Measurements from ENCODE around the gene NRM.
A peak's percentile ranks its signal among the peaks of the same experiment; 100 is the strongest.
"Not testable (repeated sequence)": the region's sequence is repeated elsewhere in the genome, so short reads cannot be mapped to it uniquely, and the experiment has no call there.

NRM gene

DNA sequence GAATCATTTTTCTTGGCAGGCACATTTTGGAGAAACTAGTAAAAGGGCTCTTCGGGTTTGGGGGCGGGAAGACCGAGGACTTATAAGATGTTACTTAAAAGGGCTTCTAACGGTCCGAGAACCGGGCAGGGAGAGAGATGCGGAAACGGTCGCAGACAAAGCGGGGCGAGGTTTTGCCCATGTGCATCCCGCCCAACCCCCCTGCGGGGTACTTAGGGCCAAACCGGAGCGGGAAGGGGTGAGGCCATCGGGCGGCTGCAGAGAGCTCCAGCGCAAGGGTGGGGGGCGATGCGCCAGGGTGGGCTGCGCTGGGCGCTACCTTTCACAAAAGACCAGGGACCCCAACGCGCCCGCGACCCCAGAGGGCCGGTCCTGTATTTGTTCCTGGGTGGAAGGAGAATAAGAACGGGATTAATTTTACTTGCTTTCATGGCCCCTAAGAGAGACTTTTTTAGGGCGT lies 30.0 kb upstream of the NRM start:
- DNase-seq (ENCODE audit: low spot score) = peak; percentile 64

DNA sequence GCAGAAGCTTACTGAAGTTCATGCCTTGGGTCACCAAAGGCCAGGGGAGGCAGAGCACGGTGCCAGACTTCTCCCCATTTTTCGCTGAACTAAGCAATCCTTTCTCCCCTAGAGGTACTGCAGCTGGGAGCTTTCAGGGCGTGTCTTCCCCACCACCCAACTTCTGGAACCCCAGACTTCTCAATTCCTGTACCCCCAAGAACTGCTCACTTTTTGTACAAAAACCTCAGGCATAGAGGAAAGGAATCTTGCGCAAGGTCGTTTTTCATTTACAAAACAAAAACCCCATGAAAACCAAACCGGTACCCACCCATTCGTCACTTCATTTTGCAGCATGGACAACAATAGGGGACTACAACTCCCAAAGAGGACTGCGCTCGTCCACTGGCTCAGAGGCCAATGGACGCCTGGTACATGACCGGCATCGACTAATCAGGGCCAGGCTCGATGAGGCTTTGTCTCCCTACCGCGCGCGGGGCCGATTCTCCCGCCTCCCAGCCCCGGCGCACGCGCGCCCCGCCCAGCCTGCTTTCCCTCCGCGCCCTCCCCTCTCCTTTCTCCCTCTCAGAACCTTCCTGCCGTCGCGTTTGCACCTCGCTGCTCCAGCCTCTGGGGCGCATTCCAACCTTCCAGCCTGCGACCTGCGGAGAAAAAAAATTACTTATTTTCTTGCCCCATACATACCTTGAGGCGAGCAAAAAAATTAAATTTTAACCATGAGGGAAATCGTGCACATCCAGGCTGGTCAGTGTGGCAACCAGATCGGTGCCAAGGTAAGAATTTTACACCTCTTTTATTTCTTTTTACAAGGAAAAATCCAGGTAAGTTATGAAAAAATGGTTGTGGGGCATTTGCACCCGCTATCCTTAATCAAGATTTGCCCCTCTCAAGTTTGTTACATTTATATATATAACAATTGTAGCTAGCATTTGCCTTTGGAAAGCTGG lies 29.3 kb upstream of the NRM start, which contains the start of gene TUBB:
TSS of gene TUBB (plus strand) at position 562 of the 947 bp plus-strand sequence. CDS start at position 717, 155 bp downstream.
- peak; percentile 96 for DNase-seq (ENCODE audit: low spot score)

DNA sequence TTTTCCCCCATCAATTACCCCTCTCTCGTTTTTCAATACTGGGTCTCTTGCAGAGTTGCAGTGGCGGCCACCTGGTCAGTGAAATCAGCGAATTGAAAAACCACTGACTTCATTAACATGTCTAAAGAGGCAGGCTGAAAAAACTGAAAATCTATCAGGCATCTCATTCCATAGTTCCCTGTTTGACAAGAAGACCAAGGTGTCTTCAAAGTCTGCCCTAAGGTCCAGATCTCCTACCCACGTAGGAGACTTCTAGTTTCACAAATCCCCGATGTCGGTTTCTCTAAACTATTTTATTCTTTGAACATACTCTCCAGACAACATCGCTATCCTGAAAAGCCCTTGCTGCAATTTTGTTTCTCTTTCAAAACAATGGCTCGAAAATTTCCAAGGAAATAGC lies 28.6 kb upstream of the NRM start:
- DNase-seq (ENCODE audit: low spot score) = no peak

DNA sequence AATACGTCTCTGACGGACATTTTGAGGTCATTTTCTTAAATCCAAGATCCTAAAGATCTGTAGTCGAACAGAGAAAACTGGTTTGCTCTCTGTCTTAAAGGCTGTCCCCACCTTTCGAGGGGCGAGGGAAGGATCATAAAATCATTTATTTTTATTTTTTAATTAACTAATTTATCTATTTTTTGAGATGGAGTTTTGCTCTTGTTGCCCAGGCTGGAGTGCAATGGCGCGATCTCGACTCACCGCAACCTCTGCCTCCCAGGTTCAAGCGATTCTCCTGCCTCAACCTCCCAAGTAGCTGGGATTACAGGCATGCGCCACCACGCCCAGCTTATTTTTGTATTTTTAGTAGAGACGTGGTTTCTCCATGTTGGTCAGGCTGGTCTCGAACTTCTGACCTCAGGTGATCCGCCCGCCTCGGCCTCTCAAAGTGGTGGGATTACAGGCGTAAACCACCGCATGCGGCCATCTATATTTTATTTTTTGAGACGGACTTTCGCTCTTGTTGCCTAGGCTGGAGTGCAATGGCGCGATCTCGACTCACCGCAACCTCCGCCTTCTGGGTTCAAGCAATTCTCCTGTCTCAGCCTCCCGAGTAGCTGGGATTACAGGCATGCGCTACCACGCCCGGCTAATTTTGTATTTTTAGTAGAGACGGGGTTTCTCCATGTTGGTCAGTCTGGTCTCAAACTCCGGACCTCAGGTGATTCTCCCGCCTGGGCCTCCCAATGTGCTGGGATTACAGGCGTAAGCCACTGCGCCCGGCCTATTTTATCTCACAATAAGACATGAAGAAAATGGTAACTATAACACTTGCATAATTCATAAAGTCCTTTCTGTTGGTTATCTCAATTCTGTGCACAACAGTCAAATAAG lies 27.3 kb upstream of the NRM start:
- DNase-seq (ENCODE audit: low spot score) = not testable (repeated sequence)

DNA sequence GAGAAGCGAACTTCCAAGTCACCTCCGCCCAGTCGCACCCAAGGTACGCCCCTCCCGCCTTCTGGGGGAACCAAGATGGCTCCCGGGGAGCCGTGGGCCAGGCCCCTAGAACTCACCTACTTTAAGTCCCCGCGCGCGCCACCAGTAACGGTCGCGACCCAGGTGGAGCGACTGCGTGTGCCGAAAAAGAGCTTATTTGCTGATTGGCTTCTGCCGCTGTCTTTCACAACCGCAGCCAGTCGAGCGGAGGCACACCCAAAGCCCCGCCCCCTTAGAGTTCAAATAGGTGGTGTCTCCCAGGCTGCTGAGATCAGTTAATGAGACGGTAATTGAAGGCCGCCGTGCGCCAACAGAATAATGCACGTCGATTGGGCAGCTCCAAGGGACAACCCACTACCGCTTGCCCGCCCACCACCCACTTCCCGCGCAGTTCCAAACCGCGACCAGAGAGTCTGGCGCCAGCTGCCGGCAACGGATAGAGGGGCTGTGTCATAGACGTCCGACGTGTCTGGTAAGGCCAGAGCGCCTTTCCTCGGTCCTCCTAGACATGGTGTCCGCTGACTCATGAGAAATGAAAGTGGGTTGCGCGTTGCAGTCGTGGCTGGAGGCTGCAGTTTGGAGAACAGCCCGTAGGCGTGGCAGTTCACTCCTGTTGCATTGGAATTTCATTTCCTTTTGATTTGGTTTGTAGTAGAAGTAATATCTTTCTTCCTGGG lies 26.5 kb upstream of the NRM start, which contains the start of gene MDC1:
TSS of gene MDC1 (minus strand) at position 153 of the 716 bp plus-strand sequence. CDS start 2,106 bp downstream, outside the sequence.
- DNase-seq (ENCODE audit: low spot score) = peak; percentile 99

DNA sequence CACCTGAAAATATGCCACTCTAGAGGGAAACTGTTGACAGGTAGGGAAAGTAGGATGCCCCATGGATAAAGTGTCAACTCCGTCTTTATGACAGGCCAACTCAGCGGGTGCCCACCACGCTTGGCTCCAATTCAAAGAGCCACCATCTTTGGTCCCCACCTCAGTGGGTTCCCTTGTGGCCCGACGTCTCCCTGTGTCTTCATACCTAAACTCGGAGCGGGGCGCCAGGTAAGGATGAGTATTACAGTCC lies 26.0 kb upstream of the NRM start:
- DNase-seq (ENCODE audit: low spot score) = no peak

DNA sequence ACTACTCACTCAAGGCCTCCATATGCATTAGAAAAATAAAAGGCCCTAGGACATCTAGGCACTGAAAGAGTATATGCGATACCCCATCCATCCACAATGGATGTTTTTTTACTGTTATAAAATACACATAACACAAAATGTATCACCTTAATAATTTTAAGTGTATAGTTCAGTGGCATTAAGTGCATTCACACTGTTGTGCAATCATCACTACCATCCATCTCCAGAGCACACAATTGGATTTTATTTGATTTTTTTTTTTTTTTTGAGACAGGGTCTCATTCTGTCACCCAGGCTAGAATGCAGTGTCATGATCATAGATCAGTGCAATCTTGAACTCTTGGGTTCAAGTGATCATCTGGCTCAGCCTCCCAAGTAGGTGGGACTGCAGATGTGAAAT lies 23.5 kb upstream of the NRM start:
- no peak for DNase-seq (ENCODE audit: low spot score)

DNA sequence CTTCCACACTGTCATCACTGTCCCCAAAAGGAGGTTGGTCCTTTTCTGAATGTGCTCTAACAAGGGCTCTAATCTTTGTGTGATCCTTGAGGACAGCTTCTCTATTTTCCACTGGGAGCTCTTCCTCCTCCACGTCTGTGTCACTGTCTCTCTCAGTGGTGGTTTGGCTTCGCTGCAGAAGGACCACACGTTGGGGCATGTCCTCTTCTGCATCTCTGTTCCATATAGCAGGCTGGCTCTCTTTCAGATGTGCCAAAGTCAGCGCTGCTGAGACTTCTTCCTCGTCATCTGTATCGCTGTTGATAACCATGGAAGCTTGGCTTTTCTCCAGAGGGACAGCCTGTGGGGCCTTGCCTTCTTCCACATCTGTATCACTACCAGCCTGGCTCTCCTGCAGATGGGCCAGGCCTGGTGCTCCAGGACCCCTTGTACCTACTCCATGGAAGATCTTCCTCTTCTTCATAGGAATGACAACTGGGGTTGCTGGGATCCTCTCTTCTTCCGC lies 21.7 kb upstream of the NRM start:
- no peak for DNase-seq (ENCODE audit: low spot score)

DNA sequence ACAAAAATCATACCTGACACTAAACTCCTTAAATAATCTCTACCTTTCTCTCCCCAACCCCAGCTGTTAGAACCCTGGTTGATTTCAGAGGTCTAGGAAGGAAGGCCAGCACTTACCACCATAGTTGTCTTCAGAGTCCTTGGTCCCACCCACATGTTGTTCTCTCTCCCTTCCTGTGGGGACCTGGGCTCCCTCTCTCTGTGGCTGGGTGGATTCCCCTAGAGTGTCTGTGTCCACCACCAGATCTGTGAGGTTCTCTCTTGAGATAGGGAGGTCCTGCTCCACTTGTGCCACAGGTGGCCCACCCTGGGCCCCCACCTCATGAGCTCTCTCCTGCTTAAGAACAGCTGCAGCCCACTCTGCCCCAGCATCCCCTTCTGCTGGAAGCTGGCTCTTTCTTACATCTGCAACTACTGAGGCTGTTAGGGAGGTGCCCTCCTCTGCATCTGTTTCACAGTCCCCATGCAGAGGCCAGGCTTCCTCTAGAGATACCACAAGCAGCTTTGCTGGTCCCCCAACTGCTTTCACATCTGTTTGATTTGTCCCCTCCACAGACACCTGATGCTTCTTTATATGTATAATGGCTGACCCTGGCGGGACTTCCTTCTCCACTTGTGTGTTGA lies 21.1 kb upstream of the NRM start:
- no peak for DNase-seq (ENCODE audit: low spot score)

DNA sequence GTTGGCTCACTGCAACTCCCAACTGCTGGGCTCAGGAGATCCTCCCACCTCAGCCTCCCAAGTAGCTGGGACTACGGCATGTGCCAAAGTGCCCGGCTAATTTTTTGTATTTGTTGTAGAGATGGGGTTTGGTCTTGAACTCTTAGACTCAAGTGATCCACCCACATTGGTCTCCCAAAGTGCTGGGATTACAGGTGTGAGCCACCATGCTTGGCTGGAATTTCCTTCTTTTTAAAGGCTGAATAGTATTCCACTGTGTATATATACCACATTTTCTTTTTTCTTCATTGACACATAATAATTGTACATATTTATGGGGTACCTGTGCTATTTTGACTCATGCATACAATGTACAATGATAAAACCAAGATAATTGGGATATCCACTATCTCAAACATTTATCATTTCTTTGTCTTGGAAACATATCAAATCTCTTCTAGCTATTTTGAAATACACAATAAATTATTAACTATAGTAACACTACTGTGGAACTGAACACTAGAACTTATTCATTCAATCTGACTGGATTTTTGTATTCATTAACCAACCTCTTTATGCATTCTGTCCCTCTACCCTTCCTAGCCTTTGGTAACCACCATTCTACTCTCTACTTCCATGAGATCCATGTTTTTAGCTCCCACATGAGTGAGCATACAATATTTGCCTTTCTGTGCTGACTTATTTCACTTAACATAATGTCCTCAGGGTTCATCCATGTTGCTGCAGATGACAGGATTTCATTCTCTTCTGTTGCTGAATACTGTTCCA lies 18.5 kb upstream of the NRM start:
- DNase-seq (ENCODE audit: low spot score) = no peak

DNA sequence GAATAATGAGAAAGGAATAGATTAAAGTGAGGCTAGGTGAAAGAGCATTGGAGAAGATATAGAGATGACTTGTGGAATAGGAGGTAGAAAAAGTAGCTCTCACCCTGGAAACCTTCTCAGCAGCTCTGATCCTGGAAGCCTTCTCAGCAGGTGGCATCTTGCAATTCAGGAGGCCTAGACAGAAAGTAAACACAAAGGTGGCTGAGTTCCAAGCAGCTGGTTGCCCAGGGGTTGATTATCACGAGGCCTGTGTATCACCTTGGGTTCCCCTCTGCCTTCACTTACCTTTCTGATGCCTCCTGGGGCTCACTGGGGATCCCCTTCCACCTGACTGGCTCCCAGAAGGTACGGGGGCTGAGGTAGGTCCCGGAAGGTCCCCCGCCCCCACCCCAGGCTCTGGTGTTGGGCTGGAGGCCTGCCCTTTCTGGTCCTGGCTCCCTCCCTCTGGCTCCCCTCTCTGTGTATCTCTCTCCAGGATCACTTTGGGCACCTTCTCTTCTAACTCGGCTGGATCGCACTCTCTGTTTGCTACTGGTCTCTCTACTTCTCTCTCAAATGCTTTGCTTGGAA lies 16.6 kb upstream of the NRM start:
- DNase-seq (ENCODE audit: low spot score) = no peak

DNA sequence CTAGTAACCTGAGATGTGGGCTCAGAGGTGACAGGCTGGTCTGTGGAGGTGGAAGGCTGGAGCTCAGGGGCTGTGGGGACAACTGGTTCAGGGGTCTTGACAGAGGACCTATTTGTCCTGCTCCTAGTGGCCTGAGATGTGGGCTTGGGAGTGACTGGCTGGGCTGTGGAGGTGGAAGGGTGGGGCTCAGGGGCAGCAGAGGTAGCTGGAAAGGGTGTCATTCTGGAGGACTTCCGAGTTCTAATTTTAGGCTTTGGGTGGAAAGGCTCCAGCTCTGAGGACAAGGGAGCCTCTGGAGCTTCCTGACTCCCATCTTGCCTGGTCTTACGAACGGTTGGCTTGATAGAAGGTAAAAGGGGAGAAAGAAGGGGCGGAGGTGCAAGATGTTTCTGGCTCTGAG lies 14.8 kb upstream of the NRM start:
- DNase-seq (ENCODE audit: low spot score) = no peak

DNA sequence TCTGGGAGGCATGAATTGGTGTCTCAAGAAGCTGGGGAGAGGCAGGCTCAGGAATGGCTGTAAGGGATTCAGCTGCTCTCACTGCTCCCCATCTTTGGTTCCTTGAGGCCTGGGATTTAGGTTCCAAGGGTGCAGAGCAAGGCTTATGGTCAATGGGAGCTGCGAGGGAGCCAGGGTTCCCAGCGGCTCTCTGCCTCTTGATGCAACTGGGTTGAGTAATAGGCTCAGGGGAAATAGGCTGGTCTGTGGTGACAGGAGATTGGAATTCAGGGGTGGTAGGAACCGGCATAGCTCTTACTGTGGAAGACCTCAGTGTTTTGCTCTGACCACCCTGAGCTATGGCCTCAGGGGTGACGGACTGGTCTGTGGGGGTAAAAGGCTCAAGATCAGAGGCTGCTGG lies 13.0 kb upstream of the NRM start:
- no peak for DNase-seq (ENCODE audit: low spot score)

DNA sequence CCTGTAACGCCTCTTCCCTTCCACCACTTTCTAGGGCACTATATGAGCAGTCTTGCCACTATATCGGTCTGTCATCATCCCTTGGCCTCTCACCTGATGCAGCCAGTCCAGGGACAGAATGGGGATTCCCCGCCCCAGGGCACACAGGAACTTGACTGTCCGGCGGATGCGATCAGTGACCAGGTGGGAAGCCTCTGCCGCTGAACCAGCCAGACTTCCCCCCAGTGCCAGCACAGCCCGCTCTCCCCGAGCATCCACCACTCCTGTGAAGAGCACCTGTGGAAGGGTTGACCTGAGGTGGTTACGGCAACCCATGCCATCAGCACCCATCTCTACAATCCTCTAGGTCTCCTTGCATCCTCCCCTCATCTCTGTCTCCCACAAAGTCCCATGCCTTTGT lies 12.2 kb upstream of the NRM start:
- no peak for DNase-seq (ENCODE audit: low spot score)

DNA sequence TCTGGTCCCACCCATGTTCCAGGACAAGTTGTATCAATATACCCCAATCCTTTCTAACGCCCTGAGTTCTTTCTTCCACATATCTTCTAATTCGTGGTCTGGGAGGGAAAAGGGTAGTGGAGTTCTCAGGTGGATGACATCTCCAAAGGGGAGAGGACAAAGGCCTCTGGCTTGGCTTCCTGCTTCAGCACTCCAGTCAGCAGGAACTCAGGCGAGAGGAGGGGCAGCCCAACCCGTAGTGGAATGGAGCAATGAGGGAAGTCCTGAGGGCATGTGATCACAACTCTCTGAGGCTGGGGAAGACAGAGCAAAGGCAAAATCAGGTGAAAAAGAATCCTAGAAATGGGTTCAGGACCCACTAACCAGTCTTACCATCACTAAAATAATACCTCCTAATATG lies 9.6 kb upstream of the NRM start:
- no peak for DNase-seq (ENCODE audit: low spot score)

DNA sequence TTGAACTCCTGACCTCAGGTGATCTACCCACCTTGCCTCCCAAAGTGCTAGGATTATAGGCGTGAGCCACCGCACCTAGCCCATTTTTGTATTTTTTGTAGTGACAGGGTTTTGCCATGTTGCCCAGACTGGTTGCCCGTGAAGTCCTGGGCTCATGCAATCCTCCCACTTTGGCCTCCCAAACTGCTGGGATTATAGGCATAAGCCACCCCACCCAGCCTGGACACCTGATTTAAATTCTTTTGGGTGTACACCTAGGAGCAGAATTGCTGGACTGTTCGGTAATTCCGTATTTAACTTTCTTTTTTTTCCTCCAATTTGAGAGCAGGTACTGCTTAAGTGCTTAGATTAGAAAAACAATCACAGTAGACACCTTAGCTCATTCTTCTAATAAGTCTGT lies 5.6 kb upstream of the NRM start:
- DNase-seq (ENCODE audit: low spot score) = no peak

DNA sequence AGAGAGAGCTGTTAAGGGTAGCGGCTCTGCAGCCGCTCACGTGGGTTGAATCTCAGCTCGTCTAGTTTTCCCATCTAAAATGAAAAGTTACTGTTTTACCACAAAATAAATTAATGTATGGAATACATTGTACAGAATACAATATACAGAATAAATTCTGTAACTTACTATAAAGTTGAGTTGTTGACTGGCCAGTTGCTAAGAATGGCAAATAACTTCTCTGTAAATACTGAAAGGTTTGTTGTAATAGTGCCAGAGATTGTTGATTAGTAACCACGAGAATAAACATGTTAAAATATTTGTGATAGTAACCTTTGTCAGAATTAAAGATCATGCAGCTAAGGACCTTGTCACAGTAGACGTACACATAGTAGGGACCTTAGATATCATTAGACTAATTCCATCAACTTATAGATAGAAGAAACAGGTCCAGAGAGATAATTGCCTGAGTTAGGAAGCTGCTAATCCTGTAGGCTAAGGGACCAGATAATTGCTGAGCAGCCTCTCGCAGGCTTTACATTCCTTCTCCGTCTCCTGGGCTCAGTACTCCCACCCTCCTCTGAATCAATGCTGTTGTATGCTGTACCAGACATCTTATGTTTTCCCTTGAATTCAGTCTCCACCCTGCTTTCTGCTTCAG lies 544 bp upstream of the NRM start:
- no peak for DNase-seq (ENCODE audit: low spot score)

DNA sequence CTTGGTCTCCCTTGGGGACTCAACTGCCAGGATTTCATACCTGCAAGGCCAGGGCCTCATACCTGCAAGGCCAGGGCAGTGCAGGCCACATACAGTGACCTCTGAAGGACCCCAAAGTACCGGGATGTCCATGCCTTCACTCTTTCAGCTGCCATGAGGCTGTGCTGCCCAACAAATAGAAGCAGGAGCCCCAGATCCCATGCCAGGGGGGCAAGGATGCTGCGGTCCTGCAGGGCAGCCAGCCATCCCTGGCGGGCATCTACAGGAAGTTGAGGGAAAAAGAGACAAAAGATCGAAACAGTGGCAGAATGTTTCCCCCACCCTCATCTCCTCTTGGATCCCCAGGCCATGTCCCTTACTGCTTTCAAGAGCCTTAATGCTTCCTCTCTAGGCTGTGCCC lies 799 bp downstream of the NRM start:
- DNase-seq (ENCODE audit: low spot score) = no peak

DNA sequence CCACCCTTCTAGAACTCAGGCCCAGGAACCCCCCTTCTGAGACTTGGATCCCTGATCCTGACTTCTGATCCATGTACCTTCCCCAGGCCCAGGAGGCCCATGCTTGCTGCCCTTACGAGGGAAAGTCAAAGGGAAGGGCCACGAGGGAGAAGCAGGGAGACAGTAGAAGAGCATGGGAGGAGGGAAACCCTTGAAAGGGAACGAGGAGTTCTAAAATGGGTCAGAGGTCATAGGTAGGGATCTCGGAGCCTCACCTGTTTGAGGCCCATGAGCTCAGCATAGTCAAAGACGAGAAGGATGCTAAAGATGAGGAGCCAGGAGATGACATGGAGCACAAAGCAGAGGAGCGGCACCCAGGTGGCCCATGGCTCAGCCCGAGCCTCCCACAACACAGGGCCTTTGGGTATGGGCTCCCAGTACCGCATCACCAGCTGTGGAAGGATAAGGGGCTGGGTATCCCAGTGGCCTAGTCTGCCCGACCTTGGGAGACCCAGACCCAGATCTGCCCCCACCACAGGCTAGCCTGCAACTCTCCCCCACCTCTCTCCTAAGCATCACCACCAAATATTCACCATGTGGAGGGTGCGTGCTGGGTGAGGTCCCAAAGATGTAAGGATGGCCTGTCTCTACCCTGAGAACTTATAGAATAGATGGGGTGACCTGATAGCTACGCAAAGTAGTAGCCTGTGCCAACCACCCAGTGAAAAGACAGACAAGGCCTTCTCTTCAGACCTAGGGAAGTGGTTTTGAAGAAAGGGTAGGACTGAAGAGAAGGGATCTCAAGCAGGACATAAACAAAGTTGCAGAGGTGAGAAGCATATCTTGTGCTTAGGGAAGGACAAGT lies 1.5 kb downstream of the NRM start:
- DNase-seq (ENCODE audit: low spot score) = no peak
